Transverse colon (tissue), 4 donors: ENCODE results near the gene CCDC102B.

Experiments used
- CTCF ChIP-seq, 5 experiments: fragments of 200-600 bp in 3 of 5; fragments of 450-650 bp in 2 of 5; sonication (generic) in 3 of 5; IDR thresholded peaks; 1 replicate in 2 of 5; 2 replicates in 3 of 5; pipeline ENCODE4 v1.5.1; 2016 to 2017; ENCODE audit warnings: antibody characterized with exemption in 5 of 5, inconsistent platforms in 3 of 5, mild to moderate bottlenecking in 2 of 5, moderate library complexity in 1 of 5
- POLR2A ChIP-seq: fragments of 450-650 bp; IDR thresholded peaks from one replicate; pipeline ENCODE4 v1.6.1; 2016; ENCODE audit warnings: antibody characterized with exemption, mild to moderate bottlenecking, moderate library complexity
- POLR2AphosphoS5 ChIP-seq, 3 donors: sonication (generic); formaldehyde crosslinking; IDR thresholded peaks; one replicate each; pipeline ENCODE4 v1.6.1; 2016; ENCODE audit warnings: antibody characterized with exemption in 3 of 3

- TF ChIP-seq POLR2A (no peak), CTCF (IDR thresholded peaks at IDR 0.05) (no peak), POLR2AphosphoS5 (IDR thresholded peaks at IDR 0.05) (peak in 1 of 3 donors; percentile 58)
Observed at GRCh38 chr18:68803356-68803755, 5.5 kb downstream of the CCDC102B start.
